CD14-positive monocyte (primary cell): ENCODE results near the gene PEX19. TPM values are rescaled to one million over a fixed set of nuclear protein-coding genes. Genes with fewer than 3 reads are reported as not detected.

ENCODE experiments used
- DNase-seq, 3 donors: peaks; one replicate each; pipeline ENCODE4 v3.0.0-alpha.2; 2011 to 2022
- H2AFZ ChIP-seq: 2 replicates; pipeline ENCODE4 v1.6.0; 2012; ENCODE audit warnings: mild to moderate bottlenecking, low read depth, low read length, inconsistent platforms; ENCODE audit not compliant: insufficient read depth, poor library complexity, severe bottlenecking
- H3K27ac ChIP-seq, 2 donors: 1 replicate in 1 of 2; 2 replicates in 1 of 2; pipeline ENCODE4 v1.5.1; 2012 to 2013; ENCODE audit warnings: low read length in 2 of 2, control low read depth in 1 of 2, inconsistent platforms in 1 of 2, low read depth in 1 of 2, mild to moderate bottlenecking in 1 of 2
- H3K27me3 ChIP-seq, 2 donors: one replicate each; pipeline versions ENCODE4 v1.6.0 to v1.6.1; 2011 to 2013; ENCODE audit warnings: low read length in 2 of 2; ENCODE audit not compliant: control insufficient read depth in 2 of 2, insufficient read depth in 2 of 2
- H3K36me3 ChIP-seq, 2 donors: replicated peaks in 1 of 2; 1 replicate in 1 of 2; 2 replicates in 1 of 2; pipeline versions ENCODE4 v1.5.1 to v1.6.1; 2012 to 2013; ENCODE audit warnings: low read length in 2 of 2, control low read depth in 1 of 2, inconsistent platforms in 1 of 2, mild to moderate bottlenecking in 1 of 2; ENCODE audit not compliant: insufficient read depth in 2 of 2, control insufficient read depth in 1 of 2
- H3K4me1 ChIP-seq, 2 donors: 1 replicate in 1 of 2; 2 replicates in 1 of 2; pipeline versions ENCODE4 v1.5.1 to v1.6.1; 2012 to 2013; ENCODE audit warnings: low read length in 2 of 2, control low read depth in 1 of 2, inconsistent platforms in 1 of 2, mild to moderate bottlenecking in 1 of 2, moderate library complexity in 1 of 2; ENCODE audit not compliant: insufficient read depth in 2 of 2, control insufficient read depth in 1 of 2
- H3K4me2 ChIP-seq: replicated peaks from 2 replicates; pipeline ENCODE3; 2012; ENCODE audit warnings: low read length, moderate library complexity, mild to moderate bottlenecking; ENCODE audit not compliant: poor library complexity, severe bottlenecking; ENCODE audit errors: extremely low read depth
- H3K4me3 ChIP-seq, 3 experiments: fragments of 200-600 bp in 1 of 3; sonication (generic) in 1 of 3; replicated peaks in 1 of 3; 1 replicate in 2 of 3; 2 replicates in 1 of 3; pipeline ENCODE4 v1.5.1; 2011 to 2013; ENCODE audit warnings: low read length in 3 of 3, mild to moderate bottlenecking in 3 of 3, control low read depth in 2 of 3, low read depth in 2 of 3, inconsistent platforms in 1 of 3, moderate library complexity in 1 of 3
- H3K79me2 ChIP-seq: 2 replicates; pipeline ENCODE4 v1.6.0; 2012; ENCODE audit warnings: mild to moderate bottlenecking, control low read depth, inconsistent platforms, low read length, moderate library complexity; ENCODE audit not compliant: insufficient read depth
- H3K9ac ChIP-seq: 2 replicates; pipeline ENCODE4 v1.6.0; 2017; ENCODE audit warnings: low read length, mild to moderate bottlenecking; ENCODE audit not compliant: insufficient read depth, poor library complexity, severe bottlenecking
- H3K9me3 ChIP-seq, 2 donors: replicated peaks in 1 of 2; 1 replicate in 1 of 2; 2 replicates in 1 of 2; pipeline versions ENCODE4 v1.5.1 to v1.6.1; 2012 to 2013; ENCODE audit warnings: low read length in 2 of 2, control low read depth in 1 of 2; ENCODE audit not compliant: control insufficient read depth in 1 of 2, insufficient read depth in 1 of 2
- H4K20me1 ChIP-seq: 2 replicates; pipeline ENCODE4 v1.6.0; 2012; ENCODE audit warnings: mild to moderate bottlenecking, low read length, control low read depth, moderate library complexity; ENCODE audit not compliant: insufficient read depth
- H3K27ac Mint-ChIP-seq, 7 donors: one replicate each; pipeline ENCODE4 v1.8.0; 2020; ENCODE audit warnings: mild to moderate bottlenecking in 7 of 7, mixed read lengths in 7 of 7, moderate library complexity in 6 of 7, inconsistent platforms in 2 of 7
- H3K27me3 Mint-ChIP-seq, 3 donors: one replicate each; pipeline ENCODE4 v1.8.0; 2021 to 2022; ENCODE audit warnings: low read depth in 3 of 3, mild to moderate bottlenecking in 3 of 3, mixed read lengths in 3 of 3, moderate library complexity in 3 of 3, inconsistent platforms in 1 of 3
- H3K36me3 Mint-ChIP-seq, 2 donors: one replicate each; pipeline ENCODE4 v1.8.0; 2020; ENCODE audit warnings: mixed read lengths in 2 of 2, inconsistent platforms in 1 of 2, mild to moderate bottlenecking in 1 of 2
- H3K4me1 Mint-ChIP-seq: one replicate; pipeline ENCODE4 v1.8.0; 2020; ENCODE audit warnings: mild to moderate bottlenecking, mixed read lengths
- H3K4me3 Mint-ChIP-seq, 2 donors: one replicate each; pipeline ENCODE4 v1.8.0; 2020; ENCODE audit warnings: mild to moderate bottlenecking in 2 of 2, mixed read lengths in 2 of 2, moderate library complexity in 1 of 2
- H3K9me3 Mint-ChIP-seq, 7 donors: one replicate each; pipeline ENCODE4 v1.8.0; 2020 to 2022; ENCODE audit warnings: mixed read lengths in 7 of 7, mild to moderate bottlenecking in 6 of 7, moderate library complexity in 6 of 7, inconsistent platforms in 2 of 7
- WGBS: methylation state at CpG from one replicate; pipeline ENCODE4 v1.1.5; 2013; ENCODE audit warnings: missing lambda C conversion rate; ENCODE audit not compliant: insufficient coverage; 5-methylcytosine and 5-hydroxymethylcytosine counted together
- intact Hi-C, 2 donors: fragments of 100-400 bp; cut with micrococcal nuclease; formaldehyde crosslinking; loops; one replicate each; pipeline versions ENCODE4 v1.15.0 to v1.15.1; 2023
- polyA plus RNA-seq, 3 donors: library from polyadenylated mRNA; depleted of rRNA in 1 of 3; unstranded in 2 of 3; stranded (reverse) in 1 of 3; fragments of 300-500 nt in 2 of 3; fragments of >200 nt in 1 of 3; fragmentation: Illumina TruSeq in 2 of 3; gene quantifications; 1 replicate in 2 of 3; 2 replicates in 1 of 3; pipeline ENCODE4 v1.2.3, GENCODE V29; 2012 to 2021
- TF ChIP-seq, protein P1 (sequence below): fragments of 200-600 bp; IDR thresholded peaks from one replicate; pipeline ENCODE4 v1.8.0; 2022; ENCODE audit warnings: antibody characterized with exemption, mild to moderate bottlenecking

The PEX19 gene
- polyA plus RNA-seq, 3 donors: 17.4 to 38.2 (median 37.4) TPM

GRCh38 chr1:160308451-160309184 lies 23.7 kb upstream of the PEX19 start:
- TF ChIP-seq, protein P1, sequence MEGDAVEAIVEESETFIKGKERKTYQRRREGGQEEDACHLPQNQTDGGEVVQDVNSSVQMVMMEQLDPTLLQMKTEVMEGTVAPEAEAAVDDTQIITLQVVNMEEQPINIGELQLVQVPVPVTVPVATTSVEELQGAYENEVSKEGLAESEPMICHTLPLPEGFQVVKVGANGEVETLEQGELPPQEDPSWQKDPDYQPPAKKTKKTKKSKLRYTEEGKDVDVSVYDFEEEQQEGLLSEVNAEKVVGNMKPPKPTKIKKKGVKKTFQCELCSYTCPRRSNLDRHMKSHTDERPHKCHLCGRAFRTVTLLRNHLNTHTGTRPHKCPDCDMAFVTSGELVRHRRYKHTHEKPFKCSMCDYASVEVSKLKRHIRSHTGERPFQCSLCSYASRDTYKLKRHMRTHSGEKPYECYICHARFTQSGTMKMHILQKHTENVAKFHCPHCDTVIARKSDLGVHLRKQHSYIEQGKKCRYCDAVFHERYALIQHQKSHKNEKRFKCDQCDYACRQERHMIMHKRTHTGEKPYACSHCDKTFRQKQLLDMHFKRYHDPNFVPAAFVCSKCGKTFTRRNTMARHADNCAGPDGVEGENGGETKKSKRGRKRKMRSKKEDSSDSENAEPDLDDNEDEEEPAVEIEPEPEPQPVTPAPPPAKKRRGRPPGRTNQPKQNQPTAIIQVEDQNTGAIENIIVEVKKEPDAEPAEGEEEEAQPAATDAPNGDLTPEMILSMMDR: no peak
- H3K9me3 Mint-ChIP-seq: no peaks in the 10 kb centered on the region
- no peak for DNase-seq
- no peak overlapping the region for H3K4me3 Mint-ChIP-seq
- WGBS: 90% methylated on average over 2 of the region's 4 CpGs
- Histone ChIP-seq H3K27me3 (no peaks in the 10 kb centered on the region), H3K79me2 (no peaks in the 10 kb centered on the region), H3K4me2 (no peak overlapping the region), H3K4me3 (no peak overlapping the region), H3K9me3 (no peaks in the 10 kb centered on the region), H2AFZ (no peak overlapping the region), H3K36me3 (peaks cover 96 to 98% of the 10 kb centered on the region in 2 donors), H3K27ac (no peak overlapping the region), H3K9ac (no peak overlapping the region), H3K4me1 (no peaks in the 10 kb centered on the region), H4K20me1 (peaks cover 53% of the 10 kb centered on the region)
- H3K27me3 Mint-ChIP-seq: peaks cover 0 to 1% (median 0%) of the 10 kb centered on the region in 3 donors
- H3K36me3 Mint-ChIP-seq: peaks cover 89 to 100% of the 10 kb centered on the region in 2 donors
- peak overlapping the region in 2 of 7 donors; percentile 12 to 13 for H3K27ac Mint-ChIP-seq
- intact Hi-C loops: no loop called here
- H3K4me1 Mint-ChIP-seq: no peaks in the 10 kb centered on the region

GRCh38 chr1:160307118-160307791 lies 22.3 kb upstream of the PEX19 start:
- peaks cover 57% of the 10 kb centered on the region for H4K20me1 ChIP-seq
- H3K9me3 Mint-ChIP-seq: no peaks in the 10 kb centered on the region
- H3K4me2 ChIP-seq: no peak overlapping the region
- H3K9me3 ChIP-seq: no peaks in the 10 kb centered on the region
- no peak overlapping the region for H3K4me3 ChIP-seq
- no peak for DNase-seq
- 81% methylated on average over 6 of the region's 13 CpGs for WGBS
- H3K4me1 Mint-ChIP-seq: no peaks in the 10 kb centered on the region
- no peak overlapping the region for H3K27ac ChIP-seq
- peaks cover 85 to 99% of the 10 kb centered on the region in 2 donors for H3K36me3 Mint-ChIP-seq
- intact Hi-C loops: no loop called here
- H2AFZ ChIP-seq: no peak overlapping the region
- H3K27me3 ChIP-seq: no peaks in the 10 kb centered on the region
- H3K4me1 ChIP-seq: no peaks in the 10 kb centered on the region
- no peak overlapping the region for H3K4me3 Mint-ChIP-seq
- H3K27me3 Mint-ChIP-seq: peaks cover 0 to 1% (median 0%) of the 10 kb centered on the region in 3 donors
- no peak overlapping the region for H3K9ac ChIP-seq
- no peaks in the 10 kb centered on the region for H3K79me2 ChIP-seq
- peak overlapping the region in 1 of 7 donors; percentile 50 for H3K27ac Mint-ChIP-seq
- peaks cover 97 to 98% of the 10 kb centered on the region in 2 donors for H3K36me3 ChIP-seq
- TF ChIP-seq, protein P1: no peak
